EH (cell line): ENCODE data around the gene ETV3.

Source experiments
- DNase-seq: peaks from one replicate; pipeline ENCODE4 v3.0.0-alpha.2; 2015; ENCODE audit warnings: low read depth

ETV3 gene

DNA sequence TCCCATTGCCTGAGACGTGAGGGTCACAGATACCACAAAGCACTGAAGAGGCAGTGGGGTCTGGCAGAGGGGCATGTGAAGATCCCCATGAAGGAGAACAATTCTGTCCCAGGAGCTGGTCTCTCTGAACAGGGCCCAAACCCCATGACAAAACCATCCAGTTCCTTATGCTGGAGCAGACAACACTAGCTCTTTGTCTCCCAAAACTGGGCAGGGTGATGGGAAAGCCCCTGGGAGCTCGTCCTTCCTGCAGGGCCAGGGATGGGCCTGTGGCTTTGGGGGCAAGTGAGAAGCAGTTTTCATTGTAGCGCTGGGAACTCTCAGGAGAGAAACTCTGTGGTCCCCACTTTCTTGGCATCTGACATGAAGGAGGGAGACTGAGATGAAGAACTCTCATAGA, 47.4 kb downstream of the ETV3 start:
- no peak for DNase-seq

- peak; percentile 83 for DNase-seq
Observed at GRCh38 chr1:157090196-157090647, 48.0 kb downstream of the ETV3 start.

GRCh38 chr1:157089789-157090188, 48.4 kb downstream of the ETV3 start:
- no peak for DNase-seq

DNA sequence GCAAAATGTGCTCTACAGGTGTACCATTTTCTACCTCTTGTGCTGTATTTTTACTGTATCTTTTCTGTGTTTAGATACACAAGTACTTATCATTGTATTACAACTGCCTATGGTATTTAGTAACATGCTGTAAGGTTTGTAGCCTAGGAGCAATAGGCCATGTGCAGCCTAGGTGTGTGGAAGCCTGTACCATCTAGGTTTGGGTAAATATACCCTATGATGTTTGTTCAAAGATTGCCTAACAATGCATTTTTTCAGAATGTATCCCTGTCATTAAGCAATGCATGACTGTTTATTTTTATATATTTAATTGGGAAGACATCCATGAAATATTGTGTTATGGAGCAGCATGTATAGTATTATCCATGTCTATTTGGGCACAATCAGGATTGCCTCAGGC, 49.6 kb downstream of the ETV3 start:
- no peak for DNase-seq

DNA sequence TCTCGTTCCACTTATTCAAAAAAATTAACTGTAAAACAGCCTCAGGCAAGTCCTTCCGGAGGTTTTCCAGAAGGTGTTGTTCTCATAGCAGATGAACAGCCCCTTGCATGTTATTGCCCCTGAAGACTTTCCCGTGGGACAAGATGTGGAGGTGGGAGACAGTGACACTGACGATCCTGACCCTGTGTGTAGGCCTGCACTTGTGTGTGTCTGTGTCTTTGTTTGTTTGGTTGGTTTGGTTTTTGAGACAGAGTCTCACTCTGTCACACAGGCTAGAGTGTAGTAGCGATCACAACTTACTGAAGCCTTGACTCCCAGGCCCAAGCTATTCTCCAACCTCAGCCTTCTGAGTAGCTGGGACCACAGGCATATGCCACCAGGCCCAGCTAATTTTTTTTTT, 51.2 kb downstream of the ETV3 start:
- DNase-seq = no peak

DNA sequence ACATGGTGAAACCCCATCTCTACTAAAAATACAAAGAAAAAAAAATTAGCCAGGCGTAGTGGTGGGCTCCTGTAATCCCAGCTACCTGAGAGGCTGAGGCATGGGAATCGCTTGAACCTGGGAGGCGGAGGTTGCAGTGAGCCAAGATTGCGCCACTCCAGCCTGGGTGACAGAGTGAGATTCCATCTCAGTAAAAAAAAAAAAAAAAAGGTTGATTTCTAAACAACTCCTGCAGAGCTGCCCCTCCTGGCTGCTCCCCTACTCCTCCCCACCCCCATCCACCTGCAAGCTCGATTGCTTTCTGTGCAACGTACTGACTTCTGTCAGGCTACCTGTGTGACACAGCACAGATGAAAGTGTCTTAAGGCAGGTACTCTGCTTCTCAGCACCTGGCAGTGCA, 51.9 kb downstream of the ETV3 start:
- no peak for DNase-seq

DNA sequence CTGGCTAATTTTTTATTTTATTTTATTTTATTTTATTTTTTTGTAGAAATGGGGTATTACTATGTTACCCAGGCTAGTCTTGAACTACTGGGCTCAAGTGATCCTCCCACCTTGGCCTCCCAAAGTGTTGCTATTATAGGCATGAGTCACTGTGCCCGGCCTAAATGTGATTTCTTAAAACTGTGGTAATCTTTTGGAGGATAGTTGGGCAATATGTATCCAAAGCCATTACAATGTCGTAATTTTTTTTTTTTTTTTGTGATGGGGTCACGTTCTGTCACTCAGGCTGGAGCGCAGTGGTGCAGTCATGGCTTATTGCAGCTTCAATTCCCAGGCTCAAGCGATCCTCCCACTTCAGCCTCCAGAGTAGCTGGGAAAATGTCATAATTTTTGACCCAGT, 52.8 kb downstream of the ETV3 start:
- peak; percentile 33 for DNase-seq

GRCh38 chr1:157084720-157085119, 53.5 kb downstream of the ETV3 start:
- DNase-seq = no peak

DNA sequence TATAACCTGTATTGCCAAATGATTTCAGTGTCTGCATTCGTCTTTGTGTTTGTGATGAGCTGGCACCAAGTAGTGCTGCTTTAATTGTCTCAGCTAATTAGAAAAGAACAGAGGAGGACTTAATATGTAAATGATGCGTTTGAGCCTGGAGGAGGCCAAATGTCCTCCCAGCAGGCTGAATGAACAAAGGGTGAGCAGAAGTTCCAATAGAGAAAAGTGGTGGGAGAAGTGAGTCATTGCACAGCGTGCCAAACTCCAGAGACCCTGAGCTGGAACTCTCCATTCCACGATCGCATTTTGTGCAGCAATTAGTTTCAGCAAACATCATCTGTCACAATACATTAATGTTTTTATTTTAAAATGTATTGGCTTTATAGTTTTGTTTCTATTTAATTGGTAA, 56.5 kb downstream of the ETV3 start:
- DNase-seq = no peak

DNA sequence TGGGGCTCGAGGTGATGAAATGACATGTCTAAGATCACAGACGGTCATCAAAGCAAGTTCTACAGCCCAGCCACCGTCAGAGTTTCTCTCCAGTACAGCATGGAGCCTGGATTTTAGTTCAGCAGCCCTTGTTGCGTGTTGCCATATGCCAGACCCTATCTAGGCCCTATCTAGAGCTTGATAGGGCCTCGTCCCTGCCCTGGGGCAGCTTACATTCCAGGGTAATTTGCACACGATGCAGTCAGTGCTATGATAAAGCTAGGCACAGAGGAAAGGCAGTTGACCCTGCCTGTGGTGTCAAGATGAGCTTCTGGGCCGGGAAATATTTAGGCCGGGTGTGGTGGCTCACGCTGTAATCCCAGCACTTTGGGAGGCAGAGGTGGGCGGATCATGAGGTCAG, 57.5 kb downstream of the ETV3 start:
- no peak for DNase-seq

GRCh38 chr1:157077394-157077793, 60.8 kb downstream of the ETV3 start:
- no peak for DNase-seq

- DNase-seq = peak; percentile 75
Observed at GRCh38 chr1:157073944-157074685, 64.1 kb downstream of the ETV3 start.
